NOMO-1 treated with dmso at 0.1 percent for 144 hours (cell line): ENCODE data around the gene KLKB1.
"Not testable (repeated sequence)": the region's sequence is repeated elsewhere in the genome, so short reads cannot be mapped to it uniquely, and the experiment has no call there.

Experiments
- DNase-seq: peaks from one replicate; lab custom pipeline; 2025; ENCODE audit not compliant: unreplicated experiment; lab: John Stamatoyannopoulos, UW

KLKB1 gene

GRCh38 chr4:186264660-186265059, 37.4 kb downstream of the KLKB1 start:
- no peak for DNase-seq

- DNase-seq: not testable (repeated sequence)
Observed at GRCh38 chr4:186265250-186265649, 37.9 kb downstream of the KLKB1 start.

GRCh38 chr4:186265683-186266652, 38.7 kb downstream of the KLKB1 start, which contains the start of gene F11:
Gene F11 (plus strand): TSS chr4:186266189. CDS start chr4:186267137, 948 bp downstream.
- no peak for DNase-seq

- no peak for DNase-seq
Observed at GRCh38 chr4:186266729-186267456, 39.6 kb downstream of the KLKB1 start.

GRCh38 chr4:186271081-186271678, 43.9 kb downstream of the KLKB1 start:
- no peak for DNase-seq

GRCh38 chr4:186272699-186273391, 45.5 kb downstream of the KLKB1 start:
- DNase-seq: no peak

- DNase-seq: not testable (repeated sequence)
Observed at GRCh38 chr4:186273392-186273789, 46.1 kb downstream of the KLKB1 start.

- no peak for DNase-seq
Observed at GRCh38 chr4:186283311-186283710, 56.0 kb downstream of the KLKB1 start.

GRCh38 chr4:186285147-186285546, 57.8 kb downstream of the KLKB1 start:
- no peak for DNase-seq

GRCh38 chr4:186286581-186286980, 59.3 kb downstream of the KLKB1 start:
- no peak for DNase-seq

- DNase-seq: no peak
Observed at GRCh38 chr4:186291256-186291890, 64.1 kb downstream of the KLKB1 start.

- DNase-seq: no peak
Observed at GRCh38 chr4:186294160-186294559, 66.9 kb downstream of the KLKB1 start.

GRCh38 chr4:186296481-186296880, 69.2 kb downstream of the KLKB1 start:
- no peak for DNase-seq

- DNase-seq: no peak
Observed at GRCh38 chr4:186297013-186297645, 69.8 kb downstream of the KLKB1 start.

GRCh38 chr4:186298031-186298647, 70.8 kb downstream of the KLKB1 start:
- DNase-seq: no peak

- no peak for DNase-seq
Observed at GRCh38 chr4:186299291-186299690, 72.0 kb downstream of the KLKB1 start.

- no peak for DNase-seq
Observed at GRCh38 chr4:186300659-186301390, 73.5 kb downstream of the KLKB1 start.

GRCh38 chr4:186304216-186304615, 76.9 kb downstream of the KLKB1 start:
- DNase-seq: no peak
